SU-DHL-6 (cell line): ENCODE measurements around the gene SOX5.

ENCODE experiments used
- EZH2phosphoT487 ChIP-seq: fragments of 200-600 bp; sonication (generic), shearing (Covaris generic); conservative IDR thresholded peaks from 2 replicates; pipeline ENCODE4 v1.6.1; 2018; ENCODE audit warnings: mild to moderate bottlenecking, antibody characterized with exemption, low read length, moderate library complexity, mixed read lengths
- TF ChIP-seq, protein P1 (sequence below): fragments of 200-600 bp; sonication (generic); IDR thresholded peaks from one replicate; pipeline ENCODE4 v1.5.1; 2017; ENCODE audit warnings: antibody characterized with exemption, mild to moderate bottlenecking, low read length, moderate library complexity; ENCODE audit not compliant: insufficient read depth, poor library complexity, severe bottlenecking

DNA sequence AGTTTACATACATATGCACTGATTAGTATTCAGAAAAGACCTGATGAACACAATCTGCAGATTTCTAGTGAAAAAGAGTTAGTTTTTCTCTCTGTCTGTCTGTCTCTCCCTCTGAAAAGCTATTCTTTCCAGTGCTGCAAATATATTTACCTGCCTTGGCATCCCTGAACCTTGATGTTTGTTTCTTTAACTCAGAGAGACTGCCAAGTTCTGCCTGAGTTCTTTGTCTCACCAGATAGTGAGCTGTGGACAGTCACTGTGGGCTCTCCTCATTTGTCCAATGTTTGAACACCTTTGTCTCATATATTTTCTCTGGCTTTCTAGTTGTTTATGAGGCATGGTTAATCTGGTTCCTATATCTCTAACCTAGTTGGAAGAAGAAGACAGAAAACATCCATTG lies 250.4 kb downstream of the SOX5 start:
- TF ChIP-seq, protein P1, sequence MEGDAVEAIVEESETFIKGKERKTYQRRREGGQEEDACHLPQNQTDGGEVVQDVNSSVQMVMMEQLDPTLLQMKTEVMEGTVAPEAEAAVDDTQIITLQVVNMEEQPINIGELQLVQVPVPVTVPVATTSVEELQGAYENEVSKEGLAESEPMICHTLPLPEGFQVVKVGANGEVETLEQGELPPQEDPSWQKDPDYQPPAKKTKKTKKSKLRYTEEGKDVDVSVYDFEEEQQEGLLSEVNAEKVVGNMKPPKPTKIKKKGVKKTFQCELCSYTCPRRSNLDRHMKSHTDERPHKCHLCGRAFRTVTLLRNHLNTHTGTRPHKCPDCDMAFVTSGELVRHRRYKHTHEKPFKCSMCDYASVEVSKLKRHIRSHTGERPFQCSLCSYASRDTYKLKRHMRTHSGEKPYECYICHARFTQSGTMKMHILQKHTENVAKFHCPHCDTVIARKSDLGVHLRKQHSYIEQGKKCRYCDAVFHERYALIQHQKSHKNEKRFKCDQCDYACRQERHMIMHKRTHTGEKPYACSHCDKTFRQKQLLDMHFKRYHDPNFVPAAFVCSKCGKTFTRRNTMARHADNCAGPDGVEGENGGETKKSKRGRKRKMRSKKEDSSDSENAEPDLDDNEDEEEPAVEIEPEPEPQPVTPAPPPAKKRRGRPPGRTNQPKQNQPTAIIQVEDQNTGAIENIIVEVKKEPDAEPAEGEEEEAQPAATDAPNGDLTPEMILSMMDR = no peak
- no peak for TF ChIP-seq EZH2phosphoT487
